GM23338 (cell line): ENCODE data around the gene CAMTA1.

Experiments
- EZH2 ChIP-seq: fragments of 200-600 bp; sonication (generic); IDR thresholded peaks from one replicate; pipeline ENCODE4 v1.8.0; 2017; ENCODE audit warnings: antibody characterized with exemption, mild to moderate bottlenecking, low read depth; ENCODE audit not compliant: unreplicated experiment
- POLR2AphosphoS5 ChIP-seq: IDR thresholded peaks from 2 replicates; pipeline ENCODE4 v1.6.1; 2016; ENCODE audit warnings: antibody characterized with exemption, low read depth

- TF ChIP-seq POLR2AphosphoS5 (no peak), EZH2 (no peak)
Measured at GRCh38 chr1:7488475-7488842, 703.2 kb downstream of the CAMTA1 start.
